Mucosa of rectum (tissue), 2 donors: ENCODE measurements around the gene PMS1.
"Not testable (repeated sequence)": the region's sequence is repeated elsewhere in the genome, so short reads cannot be mapped to it uniquely, and the experiment has no call there.

Experiments
- H3K27ac ChIP-seq, 2 donors: one replicate each; pipeline ENCODE4 v1.7.0; 2013; ENCODE audit warnings: inconsistent platforms in 2 of 2, low read depth in 2 of 2, low read length in 2 of 2
- H3K27me3 ChIP-seq, 2 donors: one replicate each; pipeline ENCODE4 v1.7.0; 2013; ENCODE audit warnings: low read length in 2 of 2; ENCODE audit not compliant: control insufficient read depth in 2 of 2, insufficient read depth in 2 of 2
- H3K36me3 ChIP-seq, 2 donors: one replicate each; pipeline ENCODE4 v1.7.0; 2013; ENCODE audit warnings: low read length in 2 of 2; ENCODE audit not compliant: control insufficient read depth in 2 of 2, insufficient read depth in 2 of 2
- H3K4me1 ChIP-seq, 2 donors: one replicate each; pipeline ENCODE4 v1.7.0; 2013; ENCODE audit warnings: low read length in 2 of 2, mild to moderate bottlenecking in 1 of 2; ENCODE audit not compliant: control insufficient read depth in 2 of 2, insufficient read depth in 2 of 2
- H3K4me3 ChIP-seq, 2 donors: one replicate each; pipeline ENCODE4 v1.7.0; 2013; ENCODE audit warnings: low read length in 2 of 2
- H3K9ac ChIP-seq, 2 donors: one replicate each; pipeline ENCODE4 v1.7.0; 2013; ENCODE audit warnings: low read length in 2 of 2, low read depth in 1 of 2, mild to moderate bottlenecking in 1 of 2
- H3K9me3 ChIP-seq, 2 donors: one replicate each; pipeline ENCODE4 v1.7.0; 2013; ENCODE audit warnings: low read length in 2 of 2; ENCODE audit not compliant: control insufficient read depth in 2 of 2
- donor health status: healthy.
- donor health status: Normal muscosa, but diverticular disease.

Gene PMS1

GRCh38 chr2:189783927-189784867, at the start of gene PMS1, which contains the start of gene ORMDL1:
Gene PMS1 (plus strand): TSS chr2:189784450. CDS start chr2:189791810, 7,360 bp downstream.
Gene ORMDL1 (minus strand): TSS chr2:189784339. CDS start chr2:189782595, 1,744 bp downstream.
- peaks cover 13% of the 10 kb centered on the region in 2 donors for H3K36me3 ChIP-seq
- peak within 1 kb of the TSS; percentile 96 to 97 for H3K27ac ChIP-seq
- no peaks in the 10 kb centered on the region for H3K9me3 ChIP-seq
- H3K9ac ChIP-seq, result peak within 1 kb of the TSS; percentile 92 to 94
- H3K27me3 ChIP-seq, result no peaks in the 10 kb centered on the region
- peaks cover 11 to 16% of the 10 kb centered on the region in 2 donors for H3K4me1 ChIP-seq
- H3K4me3 ChIP-seq, result peak within 1 kb of the TSS; percentile 94 to 95

GRCh38 chr2:189751080-189751658, 33.1 kb upstream of the PMS1 start:
- Histone ChIP-seq H3K27me3 (no peaks in the 10 kb centered on the region), H3K27ac (no peak overlapping the region), H3K36me3 (peaks cover 15 to 19% of the 10 kb centered on the region in 2 donors), H3K4me1 (no peaks in the 10 kb centered on the region), H3K9ac (no peak overlapping the region), H3K9me3 (no peaks in the 10 kb centered on the region), H3K4me3 (no peak overlapping the region)

- H3K9ac ChIP-seq, result no peak overlapping the region
Measured at GRCh38 chr2:189756311-189756952, 27.8 kb upstream of the PMS1 start.

GRCh38 chr2:189760154-189760553, 24.1 kb upstream of the PMS1 start:
- not testable (repeated sequence) for H3K9me3 ChIP-seq, H3K27me3 ChIP-seq, H3K4me1 ChIP-seq, H3K27ac ChIP-seq, H3K36me3 ChIP-seq, H3K4me3 ChIP-seq, H3K9ac ChIP-seq

More at GRCh38 chr2:189756311-189756952, 27.8 kb upstream of the PMS1 start:
- no peaks in the 10 kb centered on the region for H3K4me1 ChIP-seq
- no peak overlapping the region for H3K27ac ChIP-seq
- peaks cover 10 to 11% of the 10 kb centered on the region in 2 donors for H3K36me3 ChIP-seq
- H3K27me3 ChIP-seq, result no peaks in the 10 kb centered on the region
- H3K9me3 ChIP-seq, result no peaks in the 10 kb centered on the region
- H3K4me3 ChIP-seq, result no peak overlapping the region

GRCh38 chr2:189762229-189762550, 22.1 kb upstream of the PMS1 start:
- Histone ChIP-seq H3K27me3 (no peaks in the 10 kb centered on the region), H3K9me3 (no peaks in the 10 kb centered on the region), H3K4me1 (peaks cover 4 to 8% of the 10 kb centered on the region in 2 donors), H3K36me3 (no peaks in the 10 kb centered on the region), H3K4me3 (peak overlapping the region; percentile 90 to 99), H3K9ac (peak overlapping the region; percentile 76 to 94), H3K27ac (peak overlapping the region; percentile 71 to 87)

GRCh38 chr2:189762551-189763298, 21.5 kb upstream of the PMS1 start, which contains the start of gene OSGEPL1:
Gene OSGEPL1 (minus strand): TSS chr2:189762792. CDS start chr2:189761640, 1,152 bp downstream.
- H3K4me3 ChIP-seq, result peak within 1 kb of the TSS; percentile 90 to 99
- peaks cover 4 to 8% of the 10 kb centered on the region in 2 donors for H3K4me1 ChIP-seq
- peak within 1 kb of the TSS; percentile 76 to 94 for H3K9ac ChIP-seq
- H3K36me3 ChIP-seq, result no peaks in the 10 kb centered on the region
- peak within 1 kb of the TSS; percentile 71 to 87 for H3K27ac ChIP-seq
- no peaks in the 10 kb centered on the region for H3K9me3 ChIP-seq
- no peaks in the 10 kb centered on the region for H3K27me3 ChIP-seq

GRCh38 chr2:189763908-189764661, 20.2 kb upstream of the PMS1 start:
- H3K9me3 ChIP-seq, result no peaks in the 10 kb centered on the region
- H3K36me3 ChIP-seq, result no peaks in the 10 kb centered on the region
- H3K9ac ChIP-seq, result no peak overlapping the region
- H3K27ac ChIP-seq, result no peak overlapping the region
- peak overlapping the region in 1 of 2 donors; percentile 99 for H3K4me3 ChIP-seq
- no peaks in the 10 kb centered on the region for H3K27me3 ChIP-seq
- H3K4me1 ChIP-seq, result peaks cover 4 to 8% of the 10 kb centered on the region in 2 donors

- H3K27me3 ChIP-seq, result no peaks in the 10 kb centered on the region
- H3K36me3 ChIP-seq, result peaks cover 47 to 52% of the 10 kb centered on the region in 2 donors
- H3K9me3 ChIP-seq, result no peaks in the 10 kb centered on the region
- no peak overlapping the region for H3K27ac ChIP-seq
- no peak overlapping the region for H3K4me3 ChIP-seq
- no peaks in the 10 kb centered on the region for H3K4me1 ChIP-seq
- H3K9ac ChIP-seq, result no peak overlapping the region
Measured at GRCh38 chr2:189770590-189771322, 13.5 kb upstream of the PMS1 start.
